Fibroblast of upper back skin (primary cell): ENCODE data around the gene PROSER3.

Experiments used
- DNase-seq: peaks from one replicate; pipeline ENCODE4 v3.0.0-alpha.2; 2013

The PROSER3 gene

GRCh38 chr19:35739275-35740107 lies 18.5 kb upstream of the PROSER3 start:
- no peak for DNase-seq

GRCh38 chr19:35740108-35740422 lies 17.9 kb upstream of the PROSER3 start:
- DNase-seq: no peak

- peak; percentile 97 for DNase-seq
Measured at GRCh38 chr19:35740423-35741202, 17.4 kb upstream of the PROSER3 start.

DNA sequence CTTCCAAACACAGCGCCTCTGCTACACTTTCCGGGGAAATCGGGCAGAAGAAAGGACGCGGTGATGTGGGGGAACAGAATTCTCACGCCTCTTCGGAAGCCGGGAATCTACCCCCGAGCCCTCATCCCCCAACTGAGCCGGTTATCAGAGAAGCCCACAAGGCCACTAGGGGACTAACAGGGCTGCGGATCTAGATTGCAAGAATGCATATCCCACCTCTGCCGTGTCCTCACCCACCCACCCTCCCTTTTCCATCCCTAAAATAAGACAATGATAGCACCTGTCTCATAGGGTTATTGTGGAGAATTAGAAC lies 16.8 kb upstream of the PROSER3 start:
- no peak for DNase-seq

- no peak for DNase-seq
Measured at GRCh38 chr19:35742121-35742724, 15.8 kb upstream of the PROSER3 start, which contains the start of gene IGFLR1. Gene IGFLR1 (minus strand): TSS chr19:35742452. CDS start chr19:35741180, 1,272 bp downstream.

GRCh38 chr19:35743640-35744429 lies 14.1 kb upstream of the PROSER3 start:
- no peak for DNase-seq

GRCh38 chr19:35744430-35745327 lies 13.3 kb upstream of the PROSER3 start:
- peak; percentile 96 for DNase-seq

DNA sequence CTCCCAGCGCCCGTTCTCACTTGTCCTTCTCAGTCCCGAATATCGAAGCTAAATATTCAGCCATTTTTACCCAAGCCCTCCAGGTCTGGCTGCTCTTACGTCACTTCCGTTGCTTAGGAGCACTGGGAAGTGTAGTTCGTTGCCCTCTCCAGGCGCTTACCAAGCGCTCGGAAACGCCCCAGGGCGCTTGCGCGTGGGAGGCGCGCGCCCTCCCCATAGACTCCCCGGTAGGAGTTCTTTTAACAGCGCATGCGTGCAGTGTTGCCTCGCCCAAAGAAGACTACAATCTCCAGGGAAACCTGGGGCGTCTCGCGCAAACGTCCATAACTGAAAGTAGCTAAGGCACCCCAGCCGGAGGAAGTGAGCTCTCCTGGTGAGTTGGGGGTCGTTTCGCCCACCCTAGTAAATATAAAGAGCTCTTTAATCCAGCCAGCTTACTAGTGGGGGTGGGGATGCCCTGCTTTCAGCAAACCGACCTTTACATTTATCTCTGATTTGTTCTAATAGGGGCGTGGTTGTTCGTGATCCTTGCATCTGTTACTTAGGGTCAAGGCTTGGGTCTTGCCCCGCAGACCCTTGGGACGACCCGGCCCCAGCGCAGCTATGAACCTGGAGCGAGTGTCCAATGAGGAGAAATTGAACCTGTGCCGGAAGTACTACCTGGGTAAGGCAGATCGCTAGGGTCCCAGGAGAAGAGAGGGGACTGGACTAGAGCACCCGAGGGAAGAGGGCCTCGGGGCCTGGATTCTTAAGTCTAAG lies 12.5 kb upstream of the PROSER3 start, which contains the start of the genes PSENEN and U2AF1L4:
Gene PSENEN (plus strand): TSS at position 324 of the 759 bp plus-strand sequence. CDS start 280 bp downstream, at position 604.
Gene U2AF1L4 (minus strand): TSS at position 91 of the 759 bp plus-strand sequence. CDS start 27 bp downstream, at position 64.
- DNase-seq: peak; percentile 99

GRCh38 chr19:35746087-35746462 lies 11.9 kb upstream of the PROSER3 start:
- no peak for DNase-seq

DNA sequence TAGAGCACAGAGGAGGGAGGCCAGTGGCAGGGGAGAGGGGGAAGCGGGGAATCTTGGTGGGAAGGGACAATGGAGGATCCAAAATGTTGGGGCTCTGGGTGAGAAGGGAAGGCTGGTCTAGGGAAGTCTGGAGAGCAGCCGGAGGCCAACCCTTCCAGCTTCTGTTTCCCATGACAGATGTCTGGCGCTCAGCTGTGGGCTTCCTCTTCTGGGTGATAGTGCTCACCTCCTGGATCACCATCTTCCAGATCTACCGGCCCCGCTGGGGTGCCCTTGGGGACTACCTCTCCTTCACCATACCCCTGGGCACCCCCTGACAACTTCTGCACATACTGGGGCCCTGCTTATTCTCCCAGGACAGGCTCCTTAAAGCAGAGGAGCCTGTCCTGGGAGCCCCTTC lies 11.4 kb upstream of the PROSER3 start:
- no peak for DNase-seq

DNA sequence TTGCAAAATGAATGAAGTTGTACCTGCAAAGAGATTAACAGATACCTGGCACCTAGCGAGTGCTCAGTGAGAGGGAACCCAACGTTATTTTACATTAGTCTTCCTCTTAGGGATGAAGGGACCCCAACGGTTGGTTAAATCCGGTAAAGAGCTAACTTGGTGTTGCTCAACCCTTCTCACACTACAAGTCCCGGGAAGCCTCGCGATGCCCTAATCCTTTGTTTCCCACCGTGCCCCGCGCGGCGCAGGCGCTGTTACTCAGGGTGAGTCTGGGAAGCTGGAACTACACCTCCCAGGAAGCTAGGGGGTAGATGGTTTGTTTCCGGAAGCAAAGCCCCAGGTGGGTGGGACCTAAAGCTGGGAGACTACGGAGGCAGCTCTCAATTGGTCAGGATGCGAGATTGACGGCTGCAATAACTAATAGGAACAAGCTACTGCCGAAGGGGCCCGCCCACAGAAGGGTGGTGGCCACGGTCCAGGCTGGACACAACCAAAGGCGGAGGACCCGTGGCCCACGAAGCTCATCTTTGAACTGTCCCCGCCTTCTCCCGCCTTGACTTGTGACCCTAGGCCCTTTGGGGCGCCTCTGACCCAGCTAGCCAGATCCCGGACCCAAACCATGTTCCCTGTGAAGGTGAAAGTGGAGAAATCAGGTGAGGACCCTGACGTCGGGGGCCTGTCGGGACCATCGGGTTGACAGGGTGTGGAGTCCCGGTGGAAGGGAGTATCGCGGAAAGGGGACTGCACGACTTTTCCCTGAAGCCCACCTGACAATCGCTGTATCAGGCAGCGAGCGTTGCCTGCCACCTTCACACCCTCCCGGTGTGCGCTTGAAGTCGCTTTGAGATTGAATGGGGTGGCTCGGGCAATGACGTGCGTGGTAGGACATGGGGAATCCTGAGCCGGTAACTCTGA lies 9.6 kb upstream of the PROSER3 start, which contains the start of gene LIN37:
Gene LIN37 (plus strand): TSS at position 471 of the 915 bp plus-strand sequence. CDS start 149 bp downstream, at position 620.
- DNase-seq: peak; percentile 99

DNA sequence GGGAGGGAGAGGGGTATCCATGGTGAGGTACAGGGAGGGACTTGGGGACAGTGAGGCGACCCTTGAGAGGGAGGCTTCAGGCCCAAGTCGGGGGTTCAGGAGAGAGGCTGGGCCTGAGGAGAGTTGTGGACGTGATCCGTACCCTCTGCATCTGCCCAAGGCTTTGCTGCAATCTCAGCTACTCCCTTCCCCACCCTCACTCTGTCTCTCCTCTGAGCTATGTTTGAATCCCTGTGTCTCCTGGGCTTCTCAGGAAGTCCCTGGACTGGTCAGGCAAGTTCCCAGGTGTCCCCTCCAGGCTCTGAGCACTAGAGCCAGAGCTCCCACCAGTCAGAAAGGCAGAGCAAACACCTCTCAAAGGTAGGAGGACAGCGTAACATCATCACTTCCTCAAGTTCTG lies 7.8 kb upstream of the PROSER3 start:
- DNase-seq: no peak

DNA sequence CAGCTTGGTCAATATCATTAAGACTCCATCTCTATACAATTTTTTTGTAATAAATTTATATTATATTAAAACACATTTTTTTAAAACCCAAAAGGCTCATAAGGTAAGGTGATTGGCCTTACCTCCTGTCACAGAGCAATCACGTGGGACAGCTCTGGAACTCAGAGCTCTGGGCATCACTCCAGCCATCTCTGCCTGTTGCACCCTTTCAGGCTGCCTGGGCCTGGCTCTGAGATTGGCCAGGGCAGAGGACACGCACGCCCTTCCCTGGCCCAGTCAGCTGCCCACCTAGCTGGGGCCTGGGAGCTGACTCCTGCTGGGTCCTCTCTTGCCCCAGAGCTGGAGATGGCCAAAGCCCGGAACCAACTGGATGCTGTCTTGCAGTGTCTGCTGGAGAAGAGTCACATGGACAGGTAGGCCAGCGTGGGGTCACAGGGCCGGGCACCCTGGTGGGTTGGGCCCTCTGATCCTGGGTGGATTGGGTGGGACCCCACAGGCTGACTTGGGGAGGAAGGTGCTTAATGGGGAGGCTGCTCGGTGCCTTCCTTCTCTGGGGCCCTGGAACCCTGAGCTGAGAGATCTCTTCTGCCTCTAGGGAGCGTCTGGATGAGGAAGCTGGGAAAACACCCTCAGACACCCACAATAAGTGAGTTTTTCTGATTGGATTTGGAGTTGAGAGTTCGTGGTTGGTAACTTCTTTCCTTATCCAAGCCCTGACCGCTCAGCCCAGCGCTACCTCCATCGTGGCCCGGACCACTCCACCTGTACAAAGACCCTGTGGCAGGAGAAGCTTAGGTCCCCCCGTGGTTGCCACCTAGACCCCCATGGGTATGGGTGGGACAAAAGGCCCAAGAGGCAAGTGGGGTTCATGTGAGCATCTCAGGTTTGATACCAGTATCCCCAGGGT lies 5.9 kb upstream of the PROSER3 start:
- no peak for DNase-seq

- DNase-seq: no peak
Measured at GRCh38 chr19:35752746-35753350, 5.1 kb upstream of the PROSER3 start.

DNA sequence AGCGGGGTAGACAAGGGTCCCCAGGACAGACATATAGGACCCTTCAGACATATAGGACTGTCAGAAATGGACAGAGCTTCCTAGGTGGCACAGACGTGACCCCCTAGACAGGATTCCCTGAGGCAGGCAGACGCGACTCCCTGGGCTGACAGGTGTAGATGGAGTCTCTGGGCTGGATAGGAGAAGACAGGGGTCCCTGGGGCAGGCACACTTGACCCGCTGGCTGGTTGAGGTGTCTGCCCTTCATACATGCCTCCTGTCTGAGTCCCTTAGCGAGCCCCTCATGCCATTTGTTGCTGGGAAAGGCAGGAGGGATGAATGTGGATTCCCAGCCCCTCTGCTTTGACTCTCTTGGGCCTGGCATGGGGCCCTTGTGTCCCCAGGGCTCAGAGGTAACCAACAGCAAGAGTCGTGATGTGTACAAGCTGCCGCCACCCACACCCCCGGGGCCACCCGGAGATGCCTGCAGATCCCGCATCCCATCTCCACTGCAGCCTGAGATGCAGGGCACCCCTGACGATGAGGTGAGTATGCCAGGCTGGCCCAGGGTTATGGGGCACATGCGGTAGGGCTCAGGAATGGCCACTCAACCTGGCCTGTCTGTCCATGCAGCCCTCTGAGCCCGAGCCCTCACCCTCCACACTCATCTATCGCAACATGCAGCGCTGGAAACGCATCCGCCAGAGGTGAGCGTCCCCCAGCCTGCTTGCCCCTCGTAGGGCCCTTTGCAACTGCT lies 4.2 kb upstream of the PROSER3 start:
- DNase-seq: no peak

DNA sequence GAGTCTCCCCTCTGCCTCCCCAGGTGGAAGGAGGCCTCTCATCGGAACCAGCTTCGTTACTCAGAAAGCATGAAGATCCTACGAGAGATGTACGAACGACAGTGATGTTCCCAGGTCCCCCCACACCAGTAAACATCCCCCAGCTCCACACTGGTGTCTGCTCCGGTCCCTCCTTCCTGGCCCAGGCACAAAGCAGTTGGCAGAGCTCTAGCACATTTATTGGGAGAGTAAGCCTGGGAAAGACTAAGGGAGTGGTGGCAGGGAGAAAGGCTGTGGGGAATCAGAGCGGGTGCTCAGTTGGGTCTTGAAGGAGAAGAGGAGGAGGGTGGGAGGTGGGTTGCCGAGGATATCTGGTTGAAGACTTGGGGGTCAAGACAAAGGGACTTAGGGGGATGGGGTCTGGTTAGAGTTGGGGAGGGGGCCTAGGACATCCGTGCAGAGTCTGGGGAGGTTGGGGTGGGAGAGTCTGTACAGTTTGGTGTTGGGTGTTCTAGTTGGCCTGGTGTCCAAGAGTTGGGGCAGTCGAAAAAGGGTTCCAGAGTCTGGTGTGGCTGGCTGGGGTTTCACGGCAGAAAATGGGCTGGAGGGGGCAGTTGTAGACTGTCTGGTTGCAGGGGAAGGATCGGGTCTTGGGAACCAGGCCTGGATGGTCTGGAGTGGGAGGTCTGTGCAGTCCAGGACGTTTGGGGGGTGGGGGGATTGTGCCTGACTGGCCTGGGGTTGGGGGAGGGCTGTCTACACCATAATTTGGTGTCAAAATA lies 3.4 kb upstream of the PROSER3 start:
- no peak for DNase-seq

DNA sequence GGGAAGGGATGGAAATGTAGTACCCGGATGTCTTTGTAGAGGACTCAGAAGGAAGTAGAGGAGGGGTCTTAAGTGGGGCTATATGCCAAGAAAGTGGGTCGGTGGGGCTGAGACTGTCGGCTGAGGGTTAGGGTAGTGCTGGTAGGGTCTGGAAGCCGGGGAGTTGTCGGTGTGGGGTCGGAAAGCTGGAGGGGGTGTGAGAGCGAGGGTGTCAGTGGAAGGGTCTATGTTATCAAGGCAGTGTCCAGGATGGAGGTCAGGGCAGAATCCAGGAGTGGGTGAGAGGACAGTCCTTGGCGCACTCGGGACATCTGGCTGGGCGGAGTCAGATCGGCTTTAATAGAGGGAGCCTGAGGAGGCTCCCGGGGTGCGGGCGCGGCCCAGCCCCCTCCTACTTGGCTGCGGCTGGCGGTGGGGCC lies 2.8 kb upstream of the PROSER3 start:
- no peak for DNase-seq
